GM18907 (cell line): ENCODE data around the gene GRK6.
"Not testable (repeated sequence)": the region's sequence is repeated elsewhere in the genome, so short reads cannot be mapped to it uniquely, and the experiment has no call there.

ENCODE experiments used
- ATAC-seq: cut with Tn5 transposase; IDR thresholded peaks from one replicate; pipeline ENCODE4 v1.9.1; 2021; ENCODE audit warnings: mild to moderate bottlenecking, moderate library complexity; ENCODE audit not compliant: unreplicated experiment

GRK6 gene

GRCh38 chr5:177397875-177398390 lies 28.5 kb upstream of the GRK6 start:
- ATAC-seq, result no peak

GRCh38 chr5:177399997-177400868 lies 26.2 kb upstream of the GRK6 start, which contains the start of gene PFN3:
Gene PFN3 (minus strand): TSS chr5:177400661. CDS start chr5:177400576, 85 bp downstream.
- no peak for ATAC-seq

- ATAC-seq, result no peak
These were observed 24.0 kb upstream of the GRK6 start for GRCh38 chr5:177402271-177403043.

- ATAC-seq, result peak; percentile 28
These were observed 23.2 kb upstream of the GRK6 start for GRCh38 chr5:177403102-177403791.

GRCh38 chr5:177403792-177404640 lies 22.5 kb upstream of the GRK6 start:
- peak; percentile 81 for ATAC-seq

- ATAC-seq, result no peak
These were observed 21.8 kb upstream of the GRK6 start for GRCh38 chr5:177404641-177405179.

GRCh38 chr5:177405312-177405711 lies 21.2 kb upstream of the GRK6 start:
- no peak for ATAC-seq

- ATAC-seq, result no peak
These were observed 20.7 kb upstream of the GRK6 start for GRCh38 chr5:177405805-177406204.

- no peak for ATAC-seq
These were observed 17.3 kb upstream of the GRK6 start, which contains the start of gene F12 for GRCh38 chr5:177409043-177409801. Gene F12 (minus strand): TSS chr5:177409564. CDS start chr5:177409527, 37 bp downstream.

- ATAC-seq, result no peak
These were observed 15.9 kb upstream of the GRK6 start for GRCh38 chr5:177410575-177410974.

GRCh38 chr5:177412603-177413233 lies 13.8 kb upstream of the GRK6 start:
- ATAC-seq, result peak; percentile 74

- no peak for ATAC-seq
These were observed 12.0 kb upstream of the GRK6 start for GRCh38 chr5:177414481-177414880.

GRCh38 chr5:177417081-177417480 lies 9.4 kb upstream of the GRK6 start:
- not testable (repeated sequence) for ATAC-seq

- ATAC-seq, result no peak
These were observed 7.4 kb upstream of the GRK6 start for GRCh38 chr5:177419046-177419445.

- not testable (repeated sequence) for ATAC-seq
These were observed 6.0 kb upstream of the GRK6 start for GRCh38 chr5:177420472-177420871.

GRCh38 chr5:177421062-177421798 lies 5.2 kb upstream of the GRK6 start:
- ATAC-seq, result no peak

GRCh38 chr5:177423671-177424070 lies 2.8 kb upstream of the GRK6 start:
- no peak for ATAC-seq
